ENCODE data around the gene AMOTL2.

DNA sequence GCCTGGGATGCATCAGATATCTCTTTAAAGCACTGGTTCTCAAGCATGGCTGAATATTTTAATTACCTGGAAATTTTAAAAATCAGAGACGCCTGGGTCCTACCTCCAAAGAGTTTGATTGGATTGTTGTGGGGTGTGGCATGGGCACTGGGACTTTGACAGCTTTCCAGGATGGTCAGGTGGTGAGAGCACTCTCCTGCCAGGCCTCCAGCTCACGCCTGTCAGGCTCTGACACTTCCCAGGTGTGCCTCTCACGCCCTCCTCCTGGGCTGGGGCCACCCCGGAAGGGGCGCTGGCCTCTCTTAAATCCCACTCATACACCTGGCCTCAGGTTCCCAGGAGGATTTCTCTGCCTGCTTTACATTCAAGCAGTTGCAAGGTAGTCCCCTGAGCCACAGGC lies 48.5 kb downstream of the AMOTL2 start:
- TF ChIP-seq, protein P1, sequence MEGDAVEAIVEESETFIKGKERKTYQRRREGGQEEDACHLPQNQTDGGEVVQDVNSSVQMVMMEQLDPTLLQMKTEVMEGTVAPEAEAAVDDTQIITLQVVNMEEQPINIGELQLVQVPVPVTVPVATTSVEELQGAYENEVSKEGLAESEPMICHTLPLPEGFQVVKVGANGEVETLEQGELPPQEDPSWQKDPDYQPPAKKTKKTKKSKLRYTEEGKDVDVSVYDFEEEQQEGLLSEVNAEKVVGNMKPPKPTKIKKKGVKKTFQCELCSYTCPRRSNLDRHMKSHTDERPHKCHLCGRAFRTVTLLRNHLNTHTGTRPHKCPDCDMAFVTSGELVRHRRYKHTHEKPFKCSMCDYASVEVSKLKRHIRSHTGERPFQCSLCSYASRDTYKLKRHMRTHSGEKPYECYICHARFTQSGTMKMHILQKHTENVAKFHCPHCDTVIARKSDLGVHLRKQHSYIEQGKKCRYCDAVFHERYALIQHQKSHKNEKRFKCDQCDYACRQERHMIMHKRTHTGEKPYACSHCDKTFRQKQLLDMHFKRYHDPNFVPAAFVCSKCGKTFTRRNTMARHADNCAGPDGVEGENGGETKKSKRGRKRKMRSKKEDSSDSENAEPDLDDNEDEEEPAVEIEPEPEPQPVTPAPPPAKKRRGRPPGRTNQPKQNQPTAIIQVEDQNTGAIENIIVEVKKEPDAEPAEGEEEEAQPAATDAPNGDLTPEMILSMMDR (IDR thresholded peaks at IDR 0.05): no peak
- no peak for TF ChIP-seq EZH2 (IDR thresholded peaks at IDR 0.05; ENCODE audit: borderline replicate concordance, insufficient read depth, low read depth, low read length, poor library complexity, severe bottlenecking)
